Omental fat pad (tissue), 4 donors: ENCODE data around the gene PDZD2. TPM values are rescaled to one million over a fixed set of nuclear protein-coding genes. Genes with fewer than 3 reads are reported as not detected.
"Not testable (repeated sequence)": the region's sequence is repeated elsewhere in the genome, so short reads cannot be mapped to it uniquely, and the experiment has no call there.

Experiments
- ATAC-seq: fragments of 150-250 bp; one replicate; pipeline ENCODE4 v1.9.1; 2016; ENCODE audit warnings: mild to moderate bottlenecking, moderate library complexity; ENCODE audit not compliant: low FRiP score
- DNase-seq: peaks from one replicate; pipeline ENCODE4 v3.0.0-alpha.2; 2019; ENCODE audit warnings: low spot score
- total RNA-seq, 4 donors: library from RNA; depleted of rRNA; stranded (reverse); fragments of >200 nt; gene quantifications; one replicate each; pipeline ENCODE4 v1.1.0, GENCODE V29; 2016
- TF ChIP-seq, protein P1 (sequence below), 3 donors: fragments of 450-650 bp; IDR thresholded peaks; one replicate each; pipeline ENCODE4 v1.5.1; 2016 to 2017; ENCODE audit warnings: antibody characterized with exemption in 3 of 3, mild to moderate bottlenecking in 3 of 3, moderate library complexity in 2 of 3

The PDZD2 gene
- total RNA-seq, 4 donors from 2014 or later: 43.5 to 113 (median 55.7) TPM

DNA sequence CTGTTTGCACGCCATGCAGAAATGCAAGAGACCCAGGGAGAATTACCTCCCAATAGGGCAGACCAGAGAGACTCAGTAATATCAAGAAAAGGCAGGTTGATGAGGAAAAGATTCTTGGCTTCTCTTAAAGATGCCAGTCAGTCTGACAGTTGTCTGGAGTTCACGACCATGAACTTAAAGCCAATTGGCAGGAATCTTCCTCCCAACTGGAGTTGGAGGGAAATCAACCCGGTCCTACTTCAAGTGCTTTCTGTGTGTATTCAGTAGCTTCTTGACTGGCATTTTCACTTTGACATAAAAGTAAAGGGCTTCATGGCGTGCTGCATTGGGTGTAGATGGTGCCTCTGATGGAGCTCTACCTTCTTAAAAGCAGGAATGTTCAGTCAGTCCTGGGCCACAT, 390.9 kb downstream of the PDZD2 start:
- no peak for DNase-seq
- TF ChIP-seq, protein P1, sequence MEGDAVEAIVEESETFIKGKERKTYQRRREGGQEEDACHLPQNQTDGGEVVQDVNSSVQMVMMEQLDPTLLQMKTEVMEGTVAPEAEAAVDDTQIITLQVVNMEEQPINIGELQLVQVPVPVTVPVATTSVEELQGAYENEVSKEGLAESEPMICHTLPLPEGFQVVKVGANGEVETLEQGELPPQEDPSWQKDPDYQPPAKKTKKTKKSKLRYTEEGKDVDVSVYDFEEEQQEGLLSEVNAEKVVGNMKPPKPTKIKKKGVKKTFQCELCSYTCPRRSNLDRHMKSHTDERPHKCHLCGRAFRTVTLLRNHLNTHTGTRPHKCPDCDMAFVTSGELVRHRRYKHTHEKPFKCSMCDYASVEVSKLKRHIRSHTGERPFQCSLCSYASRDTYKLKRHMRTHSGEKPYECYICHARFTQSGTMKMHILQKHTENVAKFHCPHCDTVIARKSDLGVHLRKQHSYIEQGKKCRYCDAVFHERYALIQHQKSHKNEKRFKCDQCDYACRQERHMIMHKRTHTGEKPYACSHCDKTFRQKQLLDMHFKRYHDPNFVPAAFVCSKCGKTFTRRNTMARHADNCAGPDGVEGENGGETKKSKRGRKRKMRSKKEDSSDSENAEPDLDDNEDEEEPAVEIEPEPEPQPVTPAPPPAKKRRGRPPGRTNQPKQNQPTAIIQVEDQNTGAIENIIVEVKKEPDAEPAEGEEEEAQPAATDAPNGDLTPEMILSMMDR (IDR thresholded peaks at IDR 0.05): no peak
- no peak for ATAC-seq

DNA sequence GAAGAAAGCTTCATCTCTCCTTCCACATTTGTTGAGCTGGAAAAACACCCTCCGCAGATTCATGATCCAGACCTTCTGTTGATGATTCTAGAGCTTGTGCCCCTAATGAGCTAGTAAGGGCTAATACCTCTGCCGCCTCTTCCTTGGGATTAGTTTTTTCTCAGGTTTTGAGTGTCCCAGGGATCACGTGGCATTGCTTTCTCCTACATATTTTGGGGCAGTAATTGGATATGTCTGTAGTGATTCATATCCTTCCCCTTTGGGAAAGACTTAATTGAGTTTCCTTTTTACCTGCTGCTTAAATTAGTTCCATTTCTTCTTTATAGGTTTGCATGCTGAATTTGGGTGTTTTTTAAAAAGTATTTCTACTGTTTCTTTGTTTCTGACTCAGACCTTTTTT, 391.3 kb downstream of the PDZD2 start:
- no peak for ATAC-seq
- no peak for DNase-seq
- TF ChIP-seq, protein P1 (IDR thresholded peaks at IDR 0.05): no peak

DNA sequence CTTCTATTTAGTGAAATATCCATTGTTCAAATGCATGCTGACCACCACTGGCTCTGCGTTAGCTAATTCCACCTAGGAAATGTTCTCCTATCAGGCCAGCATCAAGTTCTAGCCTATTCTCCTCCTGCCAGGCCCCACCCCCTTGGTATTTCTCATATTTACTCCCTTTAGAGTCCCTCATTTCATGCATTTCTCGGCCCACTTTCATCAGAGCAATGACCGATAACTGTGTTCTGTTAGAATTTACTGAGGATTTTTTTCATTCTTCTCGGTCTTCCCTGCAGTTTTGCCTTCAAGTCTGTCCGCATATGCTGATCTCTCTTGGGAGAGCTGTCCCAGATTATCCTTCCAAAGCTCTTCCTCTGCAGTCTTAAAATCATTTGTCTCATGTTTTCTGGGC, 391.8 kb downstream of the PDZD2 start:
- TF ChIP-seq, protein P1 (IDR thresholded peaks at IDR 0.05): no peak
- no peak for ATAC-seq
- DNase-seq: no peak

DNA sequence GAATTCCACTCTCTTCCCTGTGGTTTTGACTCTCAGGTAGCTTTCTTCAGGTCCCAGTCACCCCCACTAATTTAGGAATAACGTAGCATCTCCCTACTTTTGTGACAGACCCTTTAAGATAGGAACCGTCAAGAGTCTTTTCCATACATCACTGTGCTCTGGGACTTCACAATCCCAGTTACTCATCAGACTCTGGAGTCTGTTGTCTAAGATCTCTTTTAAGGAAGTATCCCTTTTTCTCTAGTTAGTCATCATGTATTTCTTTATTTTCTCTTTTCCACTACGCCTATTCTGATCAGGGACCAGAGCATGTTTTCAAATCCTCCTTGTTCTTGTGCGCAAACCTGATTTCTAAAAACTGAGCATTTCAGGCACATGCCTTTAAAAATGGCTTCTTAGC, 392.2 kb downstream of the PDZD2 start:
- DNase-seq (no peak), ATAC-seq (no peak)
- TF ChIP-seq, protein P1 (IDR thresholded peaks at IDR 0.05): no peak

DNA sequence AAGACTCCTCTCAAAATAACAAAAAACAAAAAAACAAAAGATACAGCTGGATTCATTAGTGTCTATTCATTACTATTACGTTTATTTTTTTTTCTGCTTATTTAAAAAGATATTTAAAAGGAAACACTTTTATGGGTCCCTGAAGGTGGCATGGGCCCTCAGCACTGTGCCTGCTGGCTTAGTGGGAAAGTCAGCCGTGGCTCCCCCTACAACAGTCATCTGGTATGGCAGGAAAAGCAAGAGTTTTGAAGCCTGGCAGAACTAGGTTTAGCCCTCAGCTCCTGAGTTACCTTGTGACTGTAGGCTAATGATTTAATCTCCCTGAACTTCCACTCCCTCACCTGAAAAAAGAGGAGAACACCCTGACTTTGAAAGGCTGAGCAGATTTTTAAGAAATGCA, 399.6 kb downstream of the PDZD2 start:
- TF ChIP-seq, protein P1 (IDR thresholded peaks at IDR 0.05): no peak
- DNase-seq (no peak), ATAC-seq (no peak)

GRCh38 chr5:32039133-32039532, 400.2 kb downstream of the PDZD2 start:
- ATAC-seq, DNase-seq: not testable (repeated sequence)

- not testable (repeated sequence) for DNase-seq
Measured at GRCh38 chr5:32039601-32040000, 400.7 kb downstream of the PDZD2 start.

DNA sequence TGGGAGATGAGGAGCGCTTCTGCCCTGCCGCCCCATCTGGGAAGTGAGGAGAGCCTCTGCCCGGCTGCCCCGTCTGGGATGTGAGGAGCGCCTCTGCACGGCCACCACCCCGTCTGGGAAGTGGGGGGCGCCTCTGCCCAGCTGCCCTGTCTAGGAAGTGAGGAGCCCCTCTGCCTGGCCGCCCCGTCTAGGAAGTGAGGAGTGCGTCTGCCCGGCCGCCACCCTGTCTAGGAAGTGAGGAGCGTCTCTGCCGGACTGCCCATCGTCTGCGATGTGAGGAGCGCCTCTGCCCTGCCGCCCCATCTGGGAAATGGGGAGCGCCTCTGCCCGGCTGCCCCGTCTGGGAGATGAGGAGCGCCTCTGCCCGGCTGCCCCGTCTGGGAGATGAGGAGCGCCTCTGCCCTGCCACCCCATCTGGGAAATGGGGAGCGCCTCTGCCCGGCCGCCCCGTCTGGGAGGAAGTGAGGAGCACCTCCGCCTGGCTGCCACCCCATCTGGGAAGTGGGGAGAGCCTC, 401.3 kb downstream of the PDZD2 start:
- ATAC-seq, DNase-seq: not testable (repeated sequence)

More at GRCh38 chr5:32039601-32040000, 400.7 kb downstream of the PDZD2 start:
- not testable (repeated sequence) for ATAC-seq

- TF ChIP-seq, protein P1 (IDR thresholded peaks at IDR 0.05): no peak
- DNase-seq (no peak), ATAC-seq (no peak)
Measured at GRCh38 chr5:32042551-32042961, 403.6 kb downstream of the PDZD2 start.
